AG04450 (cell line): ENCODE data around the gene CDH5. TPM values are rescaled to one million over a fixed set of nuclear protein-coding genes. Genes with fewer than 3 reads are reported as not detected.
"Not testable (repeated sequence)": the region's sequence is repeated elsewhere in the genome, so short reads cannot be mapped to it uniquely, and the experiment has no call there.

Experiments
- CTCF ChIA-PET: fragments of 300-600, 350-600 bp; formaldehyde crosslinking; extraction: SDS; loops from one replicate; lab custom pipeline; 2022; ENCODE audit warnings: antibody characterized with exemption, inconsistent platforms; lab: Charles Lee
- POLR2A ChIA-PET: fragments of 350-600 bp; formaldehyde crosslinking; extraction: SDS; loops from one replicate; lab custom pipeline; 2021; ENCODE audit warnings: antibody characterized with exemption, inconsistent platforms; lab: Yijun Ruan, JAX
- DNase-seq: peaks from one replicate; pipeline ENCODE4 v3.0.0-alpha.2; 2011; ENCODE audit warnings: low read depth, low spot score
- H3K27ac ChIP-seq: one replicate; pipeline ENCODE4 v1.5.1; 2012; ENCODE audit warnings: low read depth, low read length, control low read depth
- H3K27me3 ChIP-seq: one replicate; pipeline ENCODE4 v1.6.0; 2012; ENCODE audit warnings: low read length; ENCODE audit not compliant: control insufficient read depth, insufficient read depth
- H3K4me3 ChIP-seq: 2 replicates; pipeline ENCODE4 v1.5.1; 2011; ENCODE audit warnings: mild to moderate bottlenecking, low read depth, low read length, control low read depth
- H3K9me3 ChIP-seq: 2 replicates; pipeline ENCODE4 v1.5.1; 2012; ENCODE audit warnings: low read length; ENCODE audit not compliant: control insufficient read depth, insufficient read depth
- CTCF ChIP-seq: IDR thresholded peaks from 2 replicates; pipeline ENCODE4 v1.5.1; 2011; ENCODE audit warnings: low read depth, low read length, control low read depth, inconsistent platforms
- polyA plus RNA-seq: library from polyadenylated mRNA; depleted of rRNA; stranded (reverse); fragments of >200 nt; gene quantifications from 2 replicates; pipeline ENCODE4 v1.2.3, GENCODE V29; 2011

The CDH5 gene
- polyA plus RNA-seq, 1 experiment = not detected

GRCh38 chr16:66324815-66325515 lies 41.5 kb upstream of the CDH5 start:
- ChIA-PET CTCF (interaction anchor here (0.7 to 1.1 kb wide), 4 partner anchors 10 to 1467 kb away, joined by 3 to 5 read pairs (median 4); no protein-coding TSS in a partner anchor), POLR2A (no interaction called here)
- no peak overlapping the region for H3K27ac ChIP-seq
- H3K27me3 ChIP-seq = peaks cover 46% of the 10 kb centered on the region
- TF ChIP-seq CTCF = no peak; the same call in 1 of the 2 replicates
- H3K9me3 ChIP-seq = no peaks in the 10 kb centered on the region; the same call in 1 of the 2 replicates
- no peak for DNase-seq
- no peak overlapping the region for H3K4me3 ChIP-seq

- CTCF ChIA-PET = interaction anchor here (0.6 to 1.1 kb wide), 4 partner anchors 11 to 1203 kb away, joined by 3 to 6 read pairs (median 4); no protein-coding TSS in a partner anchor
Observed at GRCh38 chr16:66325717-66326376, 40.6 kb upstream of the CDH5 start.

GRCh38 chr16:66326991-66327513 lies 39.4 kb upstream of the CDH5 start:
- DNase-seq = no peak
- peaks cover 45% of the 10 kb centered on the region for H3K27me3 ChIP-seq
- ChIA-PET POLR2A (no interaction called here), CTCF (interaction anchor here (1.2 to 1.4 kb wide), 2 partner anchors 12 to 31 kb away, joined by 3 to 4 read pairs; no protein-coding TSS in a partner anchor)
- H3K4me3 ChIP-seq = no peak overlapping the region
- H3K9me3 ChIP-seq = no peaks in the 10 kb centered on the region; the same call in 1 of the 2 replicates
- TF ChIP-seq CTCF = no peak
- H3K27ac ChIP-seq = no peak overlapping the region

More at GRCh38 chr16:66325717-66326376, 40.6 kb upstream of the CDH5 start:
- DNase-seq = no peak
- Histone ChIP-seq H3K9me3 (no peaks in the 10 kb centered on the region; the same call in 1 of the 2 replicates), H3K4me3 (no peak overlapping the region), H3K27me3 (peaks cover 44% of the 10 kb centered on the region), H3K27ac (no peak overlapping the region)
- no peak for TF ChIP-seq CTCF
- POLR2A ChIA-PET = no interaction called here

GRCh38 chr16:66328282-66328681 lies 38.2 kb upstream of the CDH5 start:
- no peak overlapping the region for H3K4me3 ChIP-seq
- CTCF ChIA-PET = interaction anchor here (0.9 to 1.2 kb wide), 3 partner anchors 16 to 29 kb away, joined by 3 read pairs; no protein-coding TSS in a partner anchor
- TF ChIP-seq CTCF = no peak
- DNase-seq = no peak
- POLR2A ChIA-PET = no interaction called here
- no peaks in the 10 kb centered on the region; the same call in 1 of the 2 replicates for H3K9me3 ChIP-seq
- H3K27me3 ChIP-seq = peaks cover 55% of the 10 kb centered on the region
- no peak overlapping the region for H3K27ac ChIP-seq

GRCh38 chr16:66331464-66331863 lies 35.0 kb upstream of the CDH5 start:
- peaks cover 57% of the 10 kb centered on the region for H3K27me3 ChIP-seq
- POLR2A ChIA-PET, H3K4me3 ChIP-seq, DNase-seq, CTCF ChIA-PET, H3K9me3 ChIP-seq, H3K27ac ChIP-seq: not testable (repeated sequence)
